Adrenal gland (tissue), 5 donors: Measurements from ENCODE around the gene ANKRD53.

Experiments
- CTCF ChIP-seq, 6 experiments: fragments of 450-650 bp in 4 of 6; fragments of 200-600 bp in 2 of 6; sonication (generic) in 1 of 6; IDR thresholded peaks; 1 replicate in 5 of 6; 2 replicates in 1 of 6; pipeline versions ENCODE4 v1.5.1 to v1.8.0; 2016 to 2021; ENCODE audit warnings: antibody characterized with exemption in 6 of 6, mild to moderate bottlenecking in 2 of 6, moderate library complexity in 1 of 6
- POLR2A ChIP-seq, 2 donors: fragments of 450-650 bp; IDR thresholded peaks; one replicate each; pipeline ENCODE4 v1.6.1; 2017; ENCODE audit warnings: antibody characterized with exemption in 2 of 2, mild to moderate bottlenecking in 2 of 2, moderate library complexity in 1 of 2
- donor health status: DM: no; HTN: no; CAD: no.

DNA sequence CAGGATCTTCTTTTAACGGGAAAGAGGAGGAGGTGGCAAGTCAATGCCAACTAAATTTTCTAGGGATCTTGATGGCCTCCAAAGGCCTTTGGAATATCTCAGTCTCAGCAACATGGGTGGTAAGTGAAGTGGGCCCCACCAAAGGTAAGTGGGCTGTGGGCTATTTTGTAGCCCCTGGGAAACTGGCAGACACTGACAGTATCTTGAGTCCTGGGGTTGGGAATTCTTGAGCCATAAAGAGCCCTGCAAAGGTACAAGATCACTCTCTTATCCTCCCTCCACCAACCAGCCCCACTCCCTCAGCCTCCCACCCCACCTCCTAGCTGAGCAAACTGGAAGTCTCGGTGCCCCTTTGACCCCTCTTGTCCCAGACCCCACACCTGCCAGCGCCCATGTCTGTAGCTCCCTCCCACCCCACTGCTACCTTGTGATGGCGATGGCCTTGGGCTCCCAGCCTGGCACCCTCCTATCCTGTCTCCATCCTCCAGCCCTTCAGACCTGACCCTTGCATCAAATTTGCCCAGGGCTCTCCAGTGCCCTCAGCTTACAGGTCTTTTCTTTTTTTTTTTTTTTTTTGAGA lies 34.2 kb upstream of the ANKRD53 start:
- no peak for TF ChIP-seq POLR2A (IDR thresholded peaks at IDR 0.05)
- TF ChIP-seq CTCF (IDR thresholded peaks at IDR 0.05), result no peak
